Measurements from ENCODE around the gene NCAN.
"Not testable (repeated sequence)": the region's sequence is repeated elsewhere in the genome, so short reads cannot be mapped to it uniquely, and the experiment has no call there.

The NCAN gene

GRCh38 chr19:19201697-19202630 is 9.8 kb upstream of the NCAN start:
- DNase-seq: no peak

GRCh38 chr19:19202707-19203011 is 9.1 kb upstream of the NCAN start:
- no peak for DNase-seq

GRCh38 chr19:19203012-19203856 is 8.5 kb upstream of the NCAN start, which contains the start of gene NR2C2AP:
TSS of gene NR2C2AP (minus strand) at chr19:19203414. CDS start at chr19:19203060, 354 bp downstream.
- peak; percentile 66 for DNase-seq

GRCh38 chr19:19204181-19204580 is 7.6 kb upstream of the NCAN start:
- DNase-seq: no peak

GRCh38 chr19:19205416-19206410 is 6.0 kb upstream of the NCAN start:
- no peak for DNase-seq

GRCh38 chr19:19206938-19207337 is 4.8 kb upstream of the NCAN start:
- no peak for DNase-seq

- no peak for DNase-seq
Observed at GRCh38 chr19:19207637-19208572, 3.9 kb upstream of the NCAN start.

GRCh38 chr19:19209372-19209771 is 2.4 kb upstream of the NCAN start:
- no peak for DNase-seq

- DNase-seq: no peak
Observed at GRCh38 chr19:19212916-19213315, 1.2 kb downstream of the NCAN start.

- DNase-seq: no peak
Observed at GRCh38 chr19:19213426-19214158, 1.8 kb downstream of the NCAN start.

GRCh38 chr19:19214159-19214490 is 2.4 kb downstream of the NCAN start:
- DNase-seq: no peak

GRCh38 chr19:19214892-19215291 is 3.1 kb downstream of the NCAN start:
- DNase-seq: no peak

GRCh38 chr19:19215792-19216191 is 4.0 kb downstream of the NCAN start:
- no peak for DNase-seq

- DNase-seq: no peak
Observed at GRCh38 chr19:19217099-19217498, 5.3 kb downstream of the NCAN start.

GRCh38 chr19:19218911-19219310 is 7.2 kb downstream of the NCAN start:
- DNase-seq: no peak

- DNase-seq: not testable (repeated sequence)
Observed at GRCh38 chr19:19221000-19221399, 9.2 kb downstream of the NCAN start.

- DNase-seq: no peak
Observed at GRCh38 chr19:19223060-19223459, 11.3 kb downstream of the NCAN start.

GRCh38 chr19:19223636-19224035 is 11.9 kb downstream of the NCAN start:
- DNase-seq: no peak

GRCh38 chr19:19224150-19224851 is 12.5 kb downstream of the NCAN start:
- no peak for DNase-seq

- DNase-seq: no peak
Observed at GRCh38 chr19:19224852-19225494, 13.2 kb downstream of the NCAN start.
